SU-DHL-6 (cell line): ENCODE results near the gene KRT14.

Source experiments
- H2AFZ ChIP-seq: fragments of 200-600 bp; sonication (generic); 2 replicates; pipeline ENCODE4 v1.6.1; 2014; ENCODE audit warnings: low read depth, mild to moderate bottlenecking, moderate library complexity, mixed read lengths, antibody characterized with exemption, low read length; ENCODE audit not compliant: severe bottlenecking
- H3F3A ChIP-seq: fragments of 200-600 bp; shearing (Covaris generic); 2 replicates; pipeline ENCODE4 v1.6.0; 2016; ENCODE audit warnings: antibody characterized with exemption, mild to moderate bottlenecking; ENCODE audit not compliant: insufficient read depth
- H3K27ac ChIP-seq: fragments of 200-600 bp; sonication (generic); 2 replicates; pipeline ENCODE4 v1.5.1; 2016; ENCODE audit warnings: low read depth, mild to moderate bottlenecking, low read length, moderate library complexity, mixed read lengths
- H3K27me3 ChIP-seq: fragments of 200-600 bp; sonication (generic), shearing (Covaris generic); 2 replicates; pipeline ENCODE4 v1.6.0; 2014; ENCODE audit warnings: mild to moderate bottlenecking, low read length
- H3K36me3 ChIP-seq: fragments of 200-600 bp; sonication (generic); 2 replicates; pipeline ENCODE4 v1.6.1; 2014; ENCODE audit warnings: mild to moderate bottlenecking, low read length, mixed read lengths
- H3K4me2 ChIP-seq: fragments of 300-600, 200-600 bp; shearing (Covaris generic), sonication (generic); 2 replicates; pipeline ENCODE4 v1.6.0; 2014; ENCODE audit warnings: low read length, low read depth, mild to moderate bottlenecking; ENCODE audit not compliant: poor library complexity, severe bottlenecking
- H3K4me3 ChIP-seq: fragments of 200-600 bp; sonication (generic); 2 replicates; pipeline ENCODE4 v1.5.1; 2014; ENCODE audit warnings: antibody characterized with exemption, low read length, mild to moderate bottlenecking, mixed read lengths; ENCODE audit not compliant: insufficient read depth, poor library complexity, severe bottlenecking
- H3K79me2 ChIP-seq: fragments of 200-600 bp; sonication (generic); 2 replicates; pipeline ENCODE4 v1.6.1; 2014; ENCODE audit warnings: mild to moderate bottlenecking, low read length, moderate library complexity; ENCODE audit not compliant: insufficient read depth
- H3K9ac ChIP-seq: fragments of 200-600 bp; sonication (generic); 2 replicates; pipeline ENCODE4 v1.7.0; 2014; ENCODE audit warnings: mild to moderate bottlenecking, low read length
- H3K9me2 ChIP-seq: fragments of 200-600 bp; sonication (generic); replicated peaks from 2 replicates; pipeline ENCODE4 v1.6.1; 2014; ENCODE audit warnings: low read length; ENCODE audit not compliant: insufficient read depth
- H3K9me3 ChIP-seq: fragments of 200-600 bp; sonication (generic); 2 replicates; pipeline ENCODE4 v1.6.1; 2014; ENCODE audit warnings: low read length, mixed read lengths; ENCODE audit not compliant: insufficient read depth
- H4K20me1 ChIP-seq: fragments of 200-600 bp; sonication (generic); 2 replicates; pipeline ENCODE4 v1.6.1; 2014; ENCODE audit warnings: low read depth, mild to moderate bottlenecking, antibody characterized with exemption, low read length, moderate library complexity, mixed read lengths
- CTCF ChIP-seq: fragments of 200-600 bp; sonication (generic); IDR thresholded peaks from one replicate; pipeline ENCODE4 v1.5.1; 2017; ENCODE audit warnings: antibody characterized with exemption, mild to moderate bottlenecking, low read length, moderate library complexity; ENCODE audit not compliant: insufficient read depth, poor library complexity, severe bottlenecking
- EZH2phosphoT487 ChIP-seq: fragments of 200-600 bp; sonication (generic), shearing (Covaris generic); conservative IDR thresholded peaks from 2 replicates; pipeline ENCODE4 v1.6.1; 2018; ENCODE audit warnings: mild to moderate bottlenecking, antibody characterized with exemption, low read length, moderate library complexity, mixed read lengths

The KRT14 gene

GRCh38 chr17:41547921-41548843 lies 38.5 kb downstream of the KRT14 start:
- no peak overlapping the region for H3K9ac ChIP-seq
- H3K4me3 ChIP-seq = no peak overlapping the region
- H3K27me3 ChIP-seq = no peaks in the 10 kb centered on the region
- H3K79me2 ChIP-seq = no peaks in the 10 kb centered on the region
- no peak overlapping the region for H3K27ac ChIP-seq
- TF ChIP-seq CTCF (no peak), EZH2phosphoT487 (no peak)
- H3K36me3 ChIP-seq = no peaks in the 10 kb centered on the region
- no peaks in the 10 kb centered on the region for H4K20me1 ChIP-seq
- H3K4me2 ChIP-seq = no peak overlapping the region
- no peaks in the 10 kb centered on the region for H3K9me2 ChIP-seq
- no peaks in the 10 kb centered on the region for H3F3A ChIP-seq
- no peaks in the 10 kb centered on the region for H3K9me3 ChIP-seq
- no peak overlapping the region for H2AFZ ChIP-seq

GRCh38 chr17:41547378-41547841 lies 39.3 kb downstream of the KRT14 start:
- H3K9me3 ChIP-seq = no peaks in the 10 kb centered on the region
- H3K4me2 ChIP-seq = no peak overlapping the region
- no peaks in the 10 kb centered on the region for H3F3A ChIP-seq
- H3K36me3 ChIP-seq = no peaks in the 10 kb centered on the region
- no peaks in the 10 kb centered on the region for H3K9me2 ChIP-seq
- no peak overlapping the region for H3K27ac ChIP-seq
- TF ChIP-seq EZH2phosphoT487 (no peak), CTCF (no peak)
- no peak overlapping the region for H2AFZ ChIP-seq
- no peaks in the 10 kb centered on the region for H3K79me2 ChIP-seq
- no peak overlapping the region for H3K9ac ChIP-seq
- H3K4me3 ChIP-seq = no peak overlapping the region
- H3K27me3 ChIP-seq = no peaks in the 10 kb centered on the region
- no peaks in the 10 kb centered on the region for H4K20me1 ChIP-seq

- H3F3A ChIP-seq = no peaks in the 10 kb centered on the region
- H3K9me2 ChIP-seq = no peaks in the 10 kb centered on the region
- no peak overlapping the region for H3K4me2 ChIP-seq
- H3K27me3 ChIP-seq = no peaks in the 10 kb centered on the region
- H3K36me3 ChIP-seq = no peaks in the 10 kb centered on the region
- H4K20me1 ChIP-seq = no peaks in the 10 kb centered on the region
- no peak overlapping the region for H3K9ac ChIP-seq
- H3K9me3 ChIP-seq = no peaks in the 10 kb centered on the region
- H2AFZ ChIP-seq = no peak overlapping the region
- no peak overlapping the region for H3K27ac ChIP-seq
- H3K4me3 ChIP-seq = no peak overlapping the region
- TF ChIP-seq CTCF (no peak), EZH2phosphoT487 (no peak)
- H3K79me2 ChIP-seq = no peaks in the 10 kb centered on the region
These were observed 39.9 kb downstream of the KRT14 start for GRCh38 chr17:41546819-41547218.
